ENCODE data around the gene CCDC85C.
A peak's percentile ranks its signal among the peaks of the same experiment; 100 is the strongest.

The CCDC85C gene

DNA sequence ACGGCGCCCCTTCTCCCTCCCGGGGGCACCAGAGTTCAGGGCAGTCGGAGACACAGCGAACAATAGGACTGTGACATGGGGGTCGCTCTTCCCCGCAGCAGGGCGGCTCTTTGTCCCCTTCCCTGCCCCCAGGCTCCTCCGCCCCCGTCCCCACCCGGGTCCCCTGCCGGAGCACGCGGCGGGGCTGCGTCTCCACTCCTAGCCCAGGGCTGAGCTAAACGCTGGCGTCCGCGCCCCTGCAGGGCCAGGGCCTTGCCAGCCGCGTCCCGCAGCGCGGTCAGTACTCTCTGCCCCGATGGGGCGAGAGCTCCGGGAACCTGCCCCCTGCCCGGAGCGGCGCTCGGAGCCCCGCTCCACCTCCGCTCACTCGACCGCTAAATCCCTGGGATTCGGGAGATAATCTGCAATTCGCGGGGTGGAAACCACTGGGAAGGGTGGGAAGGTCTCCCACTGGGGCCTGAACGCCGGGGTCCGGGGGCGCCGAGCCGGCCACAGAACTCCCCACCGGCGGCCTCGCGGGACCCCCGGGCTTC, 825 bp upstream of the CCDC85C start:
- DNase-seq, result no peak

DNA sequence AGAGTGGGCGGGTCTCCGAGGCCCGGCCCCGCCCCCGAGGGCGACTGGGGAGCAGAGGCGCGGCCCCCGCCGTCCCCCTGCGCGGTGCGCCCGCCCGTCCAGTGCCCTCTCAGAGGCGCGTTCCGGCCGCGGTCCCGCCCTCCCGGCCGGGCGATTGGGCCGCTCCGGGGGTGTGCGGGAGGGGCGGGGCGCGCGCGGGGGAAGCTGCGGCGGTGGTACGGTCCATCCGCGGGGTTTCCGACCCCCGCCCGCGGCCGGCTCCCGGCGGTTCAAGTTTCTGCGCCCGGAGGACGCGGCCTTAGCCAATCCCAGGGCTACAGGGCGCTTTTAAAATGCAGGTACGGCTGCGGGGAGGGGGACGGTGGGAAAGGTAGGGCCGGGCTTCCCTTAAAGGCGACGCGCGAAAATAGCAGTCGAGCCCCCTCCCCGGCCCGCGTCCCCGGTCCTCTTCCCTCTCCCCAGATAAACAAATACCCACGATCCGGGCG, 315 bp upstream of the CCDC85C start:
- DNase-seq, result peak; percentile 99

DNA sequence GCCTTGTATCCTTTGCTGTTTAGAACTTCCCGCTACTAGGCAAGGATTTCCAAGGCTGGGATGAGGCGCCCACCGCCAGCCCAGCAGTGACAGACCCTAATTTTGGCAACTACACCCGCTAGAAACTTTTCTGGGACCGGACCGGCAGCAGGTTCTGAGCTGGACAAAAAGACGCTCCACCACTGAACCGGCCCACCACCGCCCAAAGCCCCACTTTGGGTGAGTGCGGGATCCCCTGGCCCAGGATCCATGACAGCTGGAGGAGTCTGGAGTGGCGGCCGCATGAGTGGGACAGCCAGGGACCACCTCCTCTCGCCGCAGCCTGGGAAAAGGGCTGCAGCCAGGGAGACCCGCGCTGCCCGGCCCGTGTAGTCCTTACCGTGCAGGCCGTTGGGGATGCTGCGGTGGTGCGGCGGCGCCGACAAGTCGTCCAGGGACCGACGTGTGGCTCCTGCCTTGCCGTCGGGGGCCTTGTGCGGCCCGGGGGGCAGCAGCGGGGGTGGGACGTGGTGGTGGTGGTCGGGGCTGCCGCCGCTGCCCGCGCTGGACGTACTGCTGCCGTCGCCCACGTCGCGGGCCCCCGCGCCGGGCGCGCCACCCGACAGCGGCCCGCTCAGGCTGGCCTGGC, 1.1 kb downstream of the CCDC85C start:
- no peak for DNase-seq

DNA sequence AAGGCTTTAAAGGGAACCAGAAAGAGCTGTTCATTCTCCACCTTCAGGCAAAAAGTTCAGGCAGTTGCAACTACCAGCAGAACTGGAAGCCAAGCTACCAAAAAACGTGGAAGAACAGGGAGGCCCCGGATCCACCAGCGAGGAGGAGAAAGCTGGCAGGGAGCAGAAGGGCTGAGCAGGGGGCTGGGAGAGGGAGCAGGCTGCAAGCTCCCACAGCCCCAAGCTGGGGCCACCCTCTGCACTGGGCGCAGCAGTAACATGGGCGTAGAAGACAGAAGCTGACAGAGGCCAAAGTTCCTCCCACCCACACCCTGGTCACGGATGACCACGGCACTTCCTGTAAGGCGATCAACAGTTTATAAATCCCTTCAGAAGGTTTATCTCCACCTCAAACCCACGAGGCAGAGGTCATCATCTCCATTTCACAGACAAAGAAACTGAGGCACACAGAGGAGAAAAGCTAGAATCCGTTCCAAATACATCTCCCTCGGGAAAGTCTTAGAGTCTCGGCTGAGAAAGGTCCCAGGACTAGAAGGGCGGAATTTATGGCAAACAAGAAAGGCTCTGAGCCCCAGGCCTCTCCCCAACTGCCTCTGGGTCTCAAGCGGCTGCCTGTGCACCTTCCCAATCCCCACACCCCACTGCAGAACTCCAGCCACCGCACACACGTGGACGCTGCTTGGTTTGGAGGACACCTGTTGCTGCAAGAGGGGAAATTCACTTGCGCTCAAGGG, 1.8 kb downstream of the CCDC85C start:
- no peak for DNase-seq

DNA sequence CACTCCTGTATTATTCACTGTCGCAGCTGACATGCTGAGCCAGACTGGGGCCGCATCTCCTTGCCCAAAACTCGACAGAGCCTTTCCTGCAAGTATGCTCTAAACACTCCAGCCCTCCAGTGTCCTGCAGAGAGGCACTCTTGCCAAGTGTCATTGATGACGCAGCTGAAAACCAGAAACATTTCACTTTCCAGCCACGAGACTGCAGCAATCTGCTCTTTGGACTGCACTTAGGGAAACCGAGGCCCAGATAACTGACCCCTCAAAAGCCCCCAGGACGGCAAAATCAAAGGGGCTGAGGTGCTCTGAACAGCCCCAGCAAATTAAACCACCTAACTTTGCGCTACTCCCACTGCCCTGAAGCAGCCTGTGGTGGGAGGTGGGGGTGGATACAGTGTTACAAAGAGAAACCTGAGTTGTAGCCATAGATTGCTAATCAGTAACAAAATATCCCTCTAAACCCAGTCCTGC, 2.6 kb downstream of the CCDC85C start:
- DNase-seq, result no peak

DNA sequence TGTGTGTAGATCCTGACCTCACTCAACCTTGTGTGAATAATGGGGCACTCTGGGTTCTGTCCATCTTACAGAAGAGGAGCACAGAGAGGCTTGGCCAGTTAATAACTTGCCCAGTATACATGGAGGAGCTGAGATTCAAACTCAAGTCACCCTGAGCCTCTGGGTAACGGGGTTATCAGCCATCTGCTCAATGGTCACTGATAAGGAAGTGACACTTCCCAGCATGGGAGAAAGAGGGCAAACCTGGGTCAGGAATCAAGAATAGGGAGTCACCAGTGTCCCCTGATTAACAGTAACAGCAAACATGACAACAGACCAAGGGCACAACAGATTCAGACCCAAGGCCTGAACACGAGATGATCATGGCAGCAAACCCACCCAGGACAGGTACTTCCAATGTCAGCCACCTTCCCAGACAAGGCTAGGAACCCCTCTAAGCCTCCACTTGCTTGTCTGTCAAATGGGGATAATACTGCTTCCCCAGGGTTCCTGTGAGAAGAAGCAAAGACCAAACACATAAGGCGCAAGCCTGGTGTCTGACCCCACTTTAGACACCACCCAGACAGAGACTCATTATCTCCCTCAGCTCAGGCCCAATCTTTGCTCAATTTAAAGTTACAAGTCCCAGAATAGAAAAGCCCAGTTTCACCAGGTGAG, 3.6 kb downstream of the CCDC85C start:
- no peak for DNase-seq

- DNase-seq, result no peak
Measured at GRCh38 chr14:99599393-99599792, 4.6 kb downstream of the CCDC85C start.

DNA sequence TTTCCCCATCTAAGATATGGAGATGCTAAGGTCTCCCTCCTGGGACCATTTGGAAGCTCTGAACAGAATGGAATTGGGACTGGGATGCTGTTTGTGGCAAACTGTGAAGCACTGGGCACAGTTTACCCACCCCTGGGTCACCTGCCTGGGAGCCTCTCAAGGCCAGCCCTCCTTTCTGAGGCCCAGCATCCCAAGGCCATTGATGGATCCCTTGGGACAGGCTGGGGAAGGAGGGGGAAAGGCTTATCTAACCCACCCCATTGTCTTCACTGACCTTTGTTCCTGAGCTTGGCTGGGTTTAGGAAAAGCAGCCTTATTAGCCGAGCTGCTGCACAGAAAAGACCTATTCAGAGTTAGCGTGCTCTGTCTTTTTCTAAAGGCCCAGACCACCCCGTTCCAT, 5.2 kb downstream of the CCDC85C start:
- DNase-seq, result no peak

DNA sequence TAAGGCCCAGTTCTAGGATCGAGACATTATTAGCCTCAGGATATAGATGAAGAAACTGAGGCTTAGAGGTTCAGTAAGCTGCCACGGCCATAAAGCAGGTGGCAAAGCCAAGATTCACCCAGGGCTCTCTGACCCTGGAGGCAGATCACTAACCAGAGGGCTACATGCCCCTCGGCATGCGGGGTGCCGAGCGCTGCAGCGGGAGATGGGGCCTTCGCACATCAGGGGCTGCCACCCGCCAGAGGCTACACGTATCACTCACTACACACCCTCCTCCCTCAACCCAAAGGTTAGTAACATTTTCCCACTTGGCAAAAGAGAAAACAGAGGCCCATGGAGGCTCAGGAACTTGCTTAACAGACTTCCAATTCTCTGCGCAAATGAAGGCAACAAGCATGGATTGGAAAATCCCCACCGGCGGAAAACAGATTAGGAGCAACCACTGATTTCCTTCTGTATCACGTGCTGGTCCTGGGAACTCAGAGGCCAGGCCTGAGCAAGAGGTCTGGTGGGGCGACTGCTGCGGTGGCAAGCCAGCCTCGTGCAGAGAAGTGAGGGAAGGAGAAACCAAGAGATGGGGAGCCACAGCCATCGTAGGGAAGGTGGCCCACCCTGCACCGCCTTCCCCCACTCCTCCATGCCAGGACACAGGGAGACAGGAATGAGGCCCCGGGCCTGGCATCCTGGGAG, 6.0 kb downstream of the CCDC85C start:
- DNase-seq, result no peak

DNA sequence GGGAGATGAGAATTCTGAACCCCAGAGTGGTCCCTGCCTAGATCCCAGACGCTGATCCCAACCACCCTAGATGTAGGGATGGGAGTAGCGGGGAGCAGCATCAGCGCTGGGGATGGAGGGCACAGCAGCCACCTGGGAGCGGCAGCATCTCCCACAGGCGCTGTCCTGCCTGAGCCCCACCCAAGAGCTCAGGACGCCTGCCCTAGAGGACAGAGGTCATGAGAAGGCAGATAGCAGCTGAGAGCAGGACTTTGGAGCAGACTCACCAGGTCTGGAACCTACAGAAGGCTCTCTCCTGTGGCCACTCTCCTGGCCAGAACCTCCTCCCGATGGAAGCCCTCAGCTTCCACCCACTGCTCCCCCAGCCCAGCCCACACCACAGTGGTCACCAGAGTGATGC, 7.2 kb downstream of the CCDC85C start:
- no peak for DNase-seq

GRCh38 chr14:99596071-99596627, 7.9 kb downstream of the CCDC85C start:
- DNase-seq, result no peak

DNA sequence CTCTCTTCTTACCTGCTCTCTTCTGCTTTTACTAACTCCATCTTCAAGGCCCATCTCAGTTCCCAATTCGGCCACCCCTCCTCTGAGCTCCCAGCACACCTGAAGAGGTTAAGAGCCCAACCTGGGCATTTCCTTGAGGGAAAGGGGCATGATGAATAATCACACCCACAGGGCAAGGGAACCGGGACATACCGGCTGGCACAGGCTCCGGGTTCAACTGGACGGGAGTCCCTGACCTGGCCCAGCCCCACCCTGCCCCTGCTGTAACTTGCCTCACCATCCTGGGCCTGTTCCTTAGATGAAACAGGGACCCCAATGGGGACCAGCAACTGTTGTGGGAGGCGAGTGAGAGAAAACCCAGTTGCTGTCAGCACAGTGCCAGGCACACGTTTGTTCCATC, 8.5 kb downstream of the CCDC85C start:
- DNase-seq, result no peak

GRCh38 chr14:99595034-99595433, 9.0 kb downstream of the CCDC85C start:
- no peak for DNase-seq

GRCh38 chr14:99593971-99594841, 9.8 kb downstream of the CCDC85C start:
- no peak for DNase-seq

DNA sequence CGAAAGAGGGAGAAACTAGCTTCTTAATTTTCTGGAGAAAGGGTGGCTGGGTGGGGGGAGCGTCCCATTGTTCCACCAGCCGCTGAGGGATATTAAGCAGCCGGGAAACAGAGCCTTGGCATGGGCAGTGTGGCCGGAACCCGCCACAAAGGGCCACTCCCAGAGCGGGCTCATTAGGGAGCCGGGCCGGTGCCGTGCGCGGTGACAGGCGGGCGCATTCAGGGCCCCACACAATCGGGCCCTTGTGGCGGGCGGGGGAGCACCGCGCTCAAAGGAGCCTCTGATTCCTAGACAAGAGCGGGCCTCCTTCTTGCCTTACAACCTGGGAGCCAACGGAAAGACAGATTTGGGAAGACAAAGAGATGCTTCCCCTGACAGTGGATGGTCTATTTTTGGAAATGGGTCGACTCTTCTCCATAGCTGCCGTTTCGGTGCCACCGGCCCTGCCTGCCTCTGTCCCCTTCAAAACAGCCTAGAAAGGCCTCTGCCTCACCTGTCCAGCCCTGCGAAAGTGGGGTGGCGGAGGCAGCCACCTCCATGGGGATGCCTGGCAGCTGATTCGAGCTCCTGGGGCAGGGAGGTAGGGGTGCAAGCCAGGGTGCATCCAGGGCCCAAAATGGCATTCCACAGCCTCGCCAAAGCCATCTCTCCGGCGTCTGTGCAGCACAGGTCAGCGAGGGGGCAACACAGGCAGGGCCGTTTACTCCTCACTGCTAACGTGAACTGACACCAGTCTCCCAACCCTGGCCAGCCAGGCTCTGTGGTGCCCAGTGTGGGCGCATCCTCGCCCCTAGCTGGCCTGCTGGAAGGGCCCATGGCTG, 10.9 kb downstream of the CCDC85C start:
- DNase-seq, result no peak

DNA sequence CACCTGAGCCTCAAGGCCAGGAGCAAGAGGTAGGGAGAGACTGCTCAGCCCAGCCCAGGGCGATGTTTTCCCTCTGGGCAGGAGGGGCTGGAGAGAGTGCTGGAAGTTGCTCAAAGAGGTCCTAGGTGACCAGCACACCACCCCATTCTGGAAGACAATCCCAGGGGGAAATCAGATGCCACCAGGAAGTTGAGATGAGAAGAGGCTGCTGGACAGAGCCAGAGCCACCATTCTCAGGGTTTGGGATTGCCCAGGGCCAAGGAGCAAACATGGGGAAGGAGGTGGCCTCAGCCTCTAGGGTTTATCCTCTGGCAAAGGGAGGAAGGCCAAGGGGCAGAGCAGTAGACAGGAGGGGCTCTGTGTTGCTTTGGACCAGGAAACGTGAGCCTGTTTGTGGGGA, 11.6 kb downstream of the CCDC85C start:
- no peak for DNase-seq

DNA sequence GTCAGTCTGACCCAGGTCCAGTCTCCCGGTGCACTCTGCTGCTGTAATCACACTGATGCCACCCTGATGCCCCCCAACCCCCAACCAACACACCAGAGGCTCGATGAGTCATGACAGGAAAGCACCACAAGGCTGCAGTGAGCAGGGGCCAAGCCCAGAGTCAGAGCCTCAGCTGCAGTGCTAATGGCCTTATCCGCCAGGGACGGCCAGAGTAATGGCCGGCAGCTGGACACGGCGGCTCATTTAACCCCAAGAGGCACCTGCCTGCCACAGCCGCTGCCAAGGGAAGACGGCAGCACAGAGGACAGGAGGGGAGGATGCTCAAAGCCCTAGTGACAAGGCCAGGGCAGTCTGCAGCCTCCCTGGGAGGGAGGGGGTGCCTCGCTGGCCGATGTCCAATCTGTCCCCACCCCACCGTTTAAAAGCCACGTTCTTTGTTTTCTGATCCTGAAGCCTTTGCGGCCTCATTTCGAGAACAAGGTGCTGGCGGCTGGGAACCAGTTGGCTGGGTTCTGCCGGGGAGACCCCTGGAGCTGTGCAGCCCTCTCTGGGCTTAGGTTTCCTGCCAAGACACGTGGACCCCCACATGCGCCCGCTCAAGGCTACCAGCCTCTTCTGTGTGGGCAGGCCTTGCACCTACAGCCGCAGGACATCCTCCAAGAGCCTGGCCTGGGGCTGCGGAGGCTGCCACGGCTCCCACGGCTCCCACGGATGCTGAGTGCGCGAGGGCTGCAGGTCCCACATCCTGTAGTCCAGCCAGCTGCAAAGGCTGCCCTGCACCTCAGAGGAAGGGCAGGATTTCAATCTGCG, 13.1 kb downstream of the CCDC85C start:
- DNase-seq, result no peak

GRCh38 chr14:99589651-99590530, 14.1 kb downstream of the CCDC85C start:
- no peak for DNase-seq

GRCh38 chr14:99589031-99589441, 15.0 kb downstream of the CCDC85C start:
- DNase-seq, result no peak

Data from NCI-H1436 (cell line).